Motor neuron (in vitro differentiated cells): ENCODE results near the gene CNTN2. TPM values are rescaled to one million over a fixed set of nuclear protein-coding genes. Genes with fewer than 3 reads are reported as not detected.

Experiments used
- ATAC-seq, 8 experiments: fragments of 200-7000 bp; cut with Tn5 transposase; replicated peaks in 6 of 8; 2 replicates each; pipeline ENCODE4 v1.8.0; 2021; ENCODE audit warnings: mild to moderate bottlenecking in 8 of 8, moderate library complexity in 8 of 8
- H3K27ac ChIP-seq, 2 donors: fragments of 250-450 bp; sonication (Bioruptor Pico); 2 replicates each; pipeline ENCODE4 v1.9.0; 2021; ENCODE audit warnings: antibody characterized with exemption in 2 of 2, mild to moderate bottlenecking in 2 of 2, moderate library complexity in 1 of 2
- H3K4me1 ChIP-seq, 2 donors: fragments of 250-450 bp; sonication (Bioruptor Pico); replicated peaks in 1 of 2; 2 replicates each; pipeline ENCODE4 v1.6.1; 2021; ENCODE audit warnings: antibody characterized with exemption in 2 of 2, mild to moderate bottlenecking in 2 of 2, moderate library complexity in 1 of 2
- H3K4me3 ChIP-seq, 5 donors: fragments of 250-450 bp; sonication (Bioruptor Pico); 2 replicates each; pipeline ENCODE4 v1.9.0; 2021; ENCODE audit warnings: antibody characterized with exemption in 5 of 5, mild to moderate bottlenecking in 5 of 5, moderate library complexity in 4 of 5
- WGBS, 10 experiments: fragments of 450-650 bp; shearing (Covaris generic); methylation state at CpG; one replicate each; pipeline ENCODE4 v1.0.0; 2022; 5-methylcytosine and 5-hydroxymethylcytosine counted together
- in situ Hi-C, 9 experiments: fragments of 400-800 bp; cut with MboI; loops; one replicate each; pipeline ENCODE4 v1.15.0; 2021; ENCODE audit warnings: low sequenced_read_pairs in 9 of 9, low pct_unique_long_range_greater_than_20kb in 2 of 9; ENCODE audit not compliant: unreplicated experiment in 9 of 9
- total RNA-seq, 8 experiments: library from RNA; unstranded; fragments of 300-600 nt; gene quantifications; 2 replicates each; pipeline versions ENCODE4 v1.2.3 to v1.2.4, GENCODE V29; 2022

CNTN2 gene
- total RNA-seq, 8 experiments from 2014 or later: 1.1 to 61.9 (median 14.8) TPM

- Histone ChIP-seq H3K4me1 (peaks cover 9 to 14% of the 10 kb centered on the region in 2 donors), H3K4me3 (peak within 1 kb of the TSS; percentile 58 to 86 (median 71)), H3K27ac (peak within 1 kb of the TSS; percentile 98 to 99)
- 0 to 2% (median 0%) methylated on average over 1 to 45 of the region's 46 CpGs; no CpG with 5 or more reads in 1 of the 10 experiments for WGBS, 10 experiments
- in situ Hi-C loops: no loop called here
- ATAC-seq: peak; percentile 96 to 99 (median 99)
Observed at GRCh38 chr1:205121660-205122488, 78.9 kb downstream of the CNTN2 start, which contains the start of gene RBBP5. Gene RBBP5, minus strand, starts transcription at chr1:205121978. Its CDS starts 105 bp downstream, at chr1:205121873.

GRCh38 chr1:205122489-205122882, 79.5 kb downstream of the CNTN2 start:
- peak overlapping the region; percentile 98 to 99 for H3K27ac ChIP-seq
- peak overlapping the region; percentile 58 to 86 (median 71) for H3K4me3 ChIP-seq
- peaks cover 9 to 14% of the 10 kb centered on the region in 2 donors for H3K4me1 ChIP-seq
- in situ Hi-C loops: no loop called here
- peak in 5 of 8 experiments; percentile 7 to 30 (median 19) for ATAC-seq
- WGBS, 10 experiments: 0 to 51% (median 31%) methylated on average over 1 to 9 of the region's 9 CpGs

- Histone ChIP-seq H3K27ac (no peak overlapping the region), H3K4me1 (peaks cover 9 to 14% of the 10 kb centered on the region in 2 donors), H3K4me3 (no peak overlapping the region)
- 74 to 90% (median 82%) methylated on average over 3 to 7 of the region's 7 CpGs; no CpG with 5 or more reads in 1 of the 10 experiments for WGBS, 10 experiments
- ATAC-seq: no peak
- in situ Hi-C loops: no loop called here
Observed at GRCh38 chr1:205124726-205125125, 81.7 kb downstream of the CNTN2 start.

- WGBS, 10 experiments: 79 to 100% (median 97%) methylated on average over 1 to 3 of the region's 3 CpGs; no CpG with 5 or more reads in 3 of the 10 experiments
- no peak overlapping the region for H3K4me3 ChIP-seq
- H3K4me1 ChIP-seq: peaks cover 0 to 4% of the 10 kb centered on the region in 2 donors
- H3K27ac ChIP-seq: no peak overlapping the region
- ATAC-seq: no peak
- in situ Hi-C loops: no loop called here
Observed at GRCh38 chr1:205127646-205128045, 84.6 kb downstream of the CNTN2 start.

Other genes with a start within 250 kb of the CNTN2 start
- gene NFASC, start 172.3 kb upstream of the CNTN2 start, total RNA-seq: 10 to 100 TPM in 5 of 8 experiments, 1 to 10 TPM in 1, under 1 TPM in 2; 0.56 to 85.7 (median 43.3) TPM
- 10 to 100 TPM in 1 of 8 experiments, 1 to 10 TPM in 7; 2.2 to 10.0 (median 4.9) TPM for gene TMEM81, start 41.2 kb downstream of the CNTN2 start, total RNA-seq
- gene RBBP5, start 78.8 kb downstream of the CNTN2 start, total RNA-seq: 10 to 100 TPM; 11.7 to 25.2 (median 17.0) TPM
- 10 to 100 TPM in 7 of 8 experiments, 1 to 10 TPM in 1; 9.6 to 18.3 (median 12.0) TPM for gene DSTYK, start 168.5 kb downstream of the CNTN2 start, total RNA-seq
- 10 to 100 TPM in 5 of 8 experiments, 1 to 10 TPM in 3; 2.8 to 27.0 (median 15.3) TPM for gene TMCC2, start 184.7 kb downstream of the CNTN2 start, total RNA-seq